Ishikawa (cell line): ENCODE measurements around the gene SSU72.

Source experiments
- CEBPB ChIP-seq: IDR thresholded peaks from 2 replicates; pipeline ENCODE4 v1.6.1; 2012
- EGR1 ChIP-seq: IDR thresholded peaks from 2 replicates; pipeline ENCODE4 v1.6.1; 2012
- EP300 ChIP-seq: IDR thresholded peaks from 2 replicates; pipeline ENCODE4 v1.6.1; 2012; ENCODE audit warnings: borderline replicate concordance
- NFIC ChIP-seq: IDR thresholded peaks from 2 replicates; pipeline ENCODE4 v1.6.1; 2012
- RAD21 ChIP-seq: IDR thresholded peaks from 2 replicates; pipeline ENCODE4 v1.6.1; 2012; ENCODE audit warnings: low read depth
- TEAD4 ChIP-seq: IDR thresholded peaks from 2 replicates; pipeline ENCODE4 v1.6.1; 2012
- YY1 ChIP-seq: IDR thresholded peaks from 2 replicates; pipeline ENCODE4 v1.6.1; 2012; ENCODE audit warnings: low read depth
- ZBTB7A ChIP-seq: IDR thresholded peaks from 2 replicates; pipeline ENCODE4 v1.6.1; 2012; ENCODE audit warnings: low read depth
- TF ChIP-seq, protein P1 (sequence below): IDR thresholded peaks from 2 replicates; pipeline ENCODE4 v1.6.1; 2012; ENCODE audit warnings: low read depth, mild to moderate bottlenecking
- TF ChIP-seq, protein P2 (sequence below): IDR thresholded peaks from 2 replicates; pipeline ENCODE4 v1.6.1; 2012

DNA sequence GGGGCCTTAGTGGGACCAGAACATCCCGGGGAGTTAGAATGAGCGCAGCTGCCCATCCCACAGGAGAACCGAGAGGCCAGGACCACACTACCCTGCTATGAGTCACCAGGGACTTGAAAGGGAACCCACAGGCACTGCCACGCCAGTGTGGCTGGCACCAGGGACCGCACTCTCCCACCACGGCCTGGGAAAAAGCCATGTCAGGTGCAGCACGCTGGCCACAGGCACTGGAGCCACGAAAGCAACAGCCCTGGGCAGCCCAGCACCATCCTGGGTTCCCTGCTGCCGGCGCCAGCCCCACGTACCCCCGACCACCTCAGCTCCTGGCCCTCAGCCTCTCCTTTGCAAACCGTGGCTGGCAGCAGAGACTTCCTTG, 20.1 kb downstream of the SSU72 start:
- TF ChIP-seq CEBPB: no peak
- TF ChIP-seq, protein P1, sequence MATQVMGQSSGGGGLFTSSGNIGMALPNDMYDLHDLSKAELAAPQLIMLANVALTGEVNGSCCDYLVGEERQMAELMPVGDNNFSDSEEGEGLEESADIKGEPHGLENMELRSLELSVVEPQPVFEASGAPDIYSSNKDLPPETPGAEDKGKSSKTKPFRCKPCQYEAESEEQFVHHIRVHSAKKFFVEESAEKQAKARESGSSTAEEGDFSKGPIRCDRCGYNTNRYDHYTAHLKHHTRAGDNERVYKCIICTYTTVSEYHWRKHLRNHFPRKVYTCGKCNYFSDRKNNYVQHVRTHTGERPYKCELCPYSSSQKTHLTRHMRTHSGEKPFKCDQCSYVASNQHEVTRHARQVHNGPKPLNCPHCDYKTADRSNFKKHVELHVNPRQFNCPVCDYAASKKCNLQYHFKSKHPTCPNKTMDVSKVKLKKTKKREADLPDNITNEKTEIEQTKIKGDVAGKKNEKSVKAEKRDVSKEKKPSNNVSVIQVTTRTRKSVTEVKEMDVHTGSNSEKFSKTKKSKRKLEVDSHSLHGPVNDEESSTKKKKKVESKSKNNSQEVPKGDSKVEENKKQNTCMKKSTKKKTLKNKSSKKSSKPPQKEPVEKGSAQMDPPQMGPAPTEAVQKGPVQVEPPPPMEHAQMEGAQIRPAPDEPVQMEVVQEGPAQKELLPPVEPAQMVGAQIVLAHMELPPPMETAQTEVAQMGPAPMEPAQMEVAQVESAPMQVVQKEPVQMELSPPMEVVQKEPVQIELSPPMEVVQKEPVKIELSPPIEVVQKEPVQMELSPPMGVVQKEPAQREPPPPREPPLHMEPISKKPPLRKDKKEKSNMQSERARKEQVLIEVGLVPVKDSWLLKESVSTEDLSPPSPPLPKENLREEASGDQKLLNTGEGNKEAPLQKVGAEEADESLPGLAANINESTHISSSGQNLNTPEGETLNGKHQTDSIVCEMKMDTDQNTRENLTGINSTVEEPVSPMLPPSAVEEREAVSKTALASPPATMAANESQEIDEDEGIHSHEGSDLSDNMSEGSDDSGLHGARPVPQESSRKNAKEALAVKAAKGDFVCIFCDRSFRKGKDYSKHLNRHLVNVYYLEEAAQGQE: no peak
- TF ChIP-seq EGR1: no peak
- no peak for TF ChIP-seq EP300
- TF ChIP-seq, protein P2, sequence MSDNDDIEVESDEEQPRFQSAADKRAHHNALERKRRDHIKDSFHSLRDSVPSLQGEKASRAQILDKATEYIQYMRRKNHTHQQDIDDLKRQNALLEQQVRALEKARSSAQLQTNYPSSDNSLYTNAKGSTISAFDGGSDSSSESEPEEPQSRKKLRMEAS: no peak
- TF ChIP-seq YY1: no peak
- TF ChIP-seq TEAD4: no peak
- no peak for TF ChIP-seq NFIC
- TF ChIP-seq RAD21: no peak
- TF ChIP-seq ZBTB7A: no peak
